ENCODE results near the gene AMBRA1.

- TF ChIP-seq CTCF (conservative IDR thresholded peaks at IDR 0.05) (no peak), ZFX (IDR thresholded peaks at IDR 0.05) (no peak)
These were observed 102.0 kb downstream of the AMBRA1 start for GRCh38 chr11:46491661-46492330.

Measured in C4-2B (cell line).